Stimulated activated CD8-positive, alpha-beta memory T cell treated with anti-CD3 and anti-CD28 coated beads, Interleukin-12 subunit alpha, Interleukin-12 subunit beta, amount 100 ng/mL, for 1 hour (primary cell): ENCODE measurements around the gene OCEL1.
A peak's percentile ranks its signal among the peaks of the same experiment; 100 is the strongest.
"Not testable (repeated sequence)": the region's sequence is repeated elsewhere in the genome, so short reads cannot be mapped to it uniquely, and the experiment has no call there.

ENCODE experiments used
- DNase-seq: peaks from one replicate; pipeline ENCODE4 v3.0.0-alpha.2; 2020; ENCODE audit warnings: low read depth

OCEL1 gene

GRCh38 chr19:17263712-17264640, 38.0 kb downstream of the OCEL1 start:
- DNase-seq = no peak

GRCh38 chr19:17264641-17264979, 38.6 kb downstream of the OCEL1 start, which contains the start of gene USHBP1:
Gene USHBP1 (minus strand): TSS chr19:17264745. CDS start chr19:17264299, 446 bp downstream.
- DNase-seq = no peak

- DNase-seq = no peak
These were observed 40.0 kb downstream of the OCEL1 start for GRCh38 chr19:17266026-17266425.

GRCh38 chr19:17266589-17266974, 40.6 kb downstream of the OCEL1 start:
- no peak for DNase-seq

- DNase-seq = peak; percentile 86
These were observed 41.2 kb downstream of the OCEL1 start, which contains the start of gene BABAM1 for GRCh38 chr19:17266975-17267788. Gene BABAM1 (plus strand): TSS chr19:17267443. CDS start chr19:17268807, 1,364 bp downstream.

GRCh38 chr19:17268754-17269153, 42.7 kb downstream of the OCEL1 start:
- no peak for DNase-seq

- not testable (repeated sequence) for DNase-seq
These were observed 48.9 kb downstream of the OCEL1 start for GRCh38 chr19:17274892-17275291.

- no peak for DNase-seq
These were observed 49.6 kb downstream of the OCEL1 start for GRCh38 chr19:17275441-17276175.
